HG03280 (cell line): ENCODE measurements around the gene KRTAP5-1.
"Not testable (repeated sequence)": the region's sequence is repeated elsewhere in the genome, so short reads cannot be mapped to it uniquely, and the experiment has no call there.

Experiments used
- ATAC-seq: cut with Tn5 transposase; IDR thresholded peaks from one replicate; pipeline ENCODE4 v1.9.1; 2021; ENCODE audit warnings: mild to moderate bottlenecking, moderate library complexity; ENCODE audit not compliant: unreplicated experiment

Gene KRTAP5-1

GRCh38 chr11:1603629-1604028 is 18.5 kb upstream of the KRTAP5-1 start:
- ATAC-seq, result no peak

GRCh38 chr11:1601663-1602062 is 16.6 kb upstream of the KRTAP5-1 start:
- ATAC-seq, result not testable (repeated sequence)

GRCh38 chr11:1600626-1601025 is 15.5 kb upstream of the KRTAP5-1 start:
- no peak for ATAC-seq

- no peak for ATAC-seq
These were observed 13.7 kb upstream of the KRTAP5-1 start for GRCh38 chr11:1598816-1599215.

DNA sequence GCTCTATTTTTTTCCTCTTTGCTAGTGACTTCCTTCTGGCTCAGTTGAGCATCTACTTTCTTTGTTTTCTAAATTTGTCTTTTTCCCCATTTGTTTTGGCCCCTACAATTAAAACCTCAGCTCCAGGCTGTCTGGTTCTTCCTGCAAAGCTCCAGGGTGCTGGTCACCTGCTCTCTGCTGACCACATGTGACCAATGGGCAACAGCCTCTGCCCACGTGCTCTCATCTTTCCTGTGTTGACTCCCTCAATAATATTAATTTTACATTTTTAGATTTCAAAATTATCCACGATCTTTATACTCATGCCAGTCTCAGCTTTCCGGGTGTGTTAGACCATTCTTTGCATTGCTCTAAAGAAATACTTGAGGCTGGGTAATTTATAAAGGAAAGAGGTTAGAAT is 13.3 kb upstream of the KRTAP5-1 start:
- ATAC-seq, result not testable (repeated sequence)

DNA sequence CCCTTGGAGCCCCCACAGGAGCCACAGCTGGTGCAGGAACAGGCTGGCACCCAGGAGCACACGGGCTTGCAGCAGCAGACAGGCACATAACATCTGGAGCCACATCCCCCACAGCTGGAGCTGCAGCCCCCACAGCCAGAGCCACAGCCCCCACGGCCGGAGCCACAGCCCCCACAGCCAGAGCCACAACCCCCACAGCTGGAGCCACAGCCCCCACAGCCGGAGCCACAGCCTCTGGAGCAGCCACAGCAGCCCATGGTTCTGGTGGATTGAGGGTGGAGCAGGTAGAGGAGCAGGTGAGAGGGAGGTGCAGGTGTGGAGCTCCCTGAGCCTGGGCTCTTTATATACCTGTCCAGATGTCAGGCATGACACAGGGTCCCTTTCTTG is 12.9 kb upstream of the KRTAP5-1 start, which contains the start of gene KRTAP5-2:
Gene KRTAP5-2, minus strand, starts transcription at position 301 of the 387 bp plus-strand sequence. Its CDS starts 44 bp downstream, at position 257.
- no peak for ATAC-seq

GRCh38 chr11:1597331-1597993 is 12.4 kb upstream of the KRTAP5-1 start:
- no peak for ATAC-seq

DNA sequence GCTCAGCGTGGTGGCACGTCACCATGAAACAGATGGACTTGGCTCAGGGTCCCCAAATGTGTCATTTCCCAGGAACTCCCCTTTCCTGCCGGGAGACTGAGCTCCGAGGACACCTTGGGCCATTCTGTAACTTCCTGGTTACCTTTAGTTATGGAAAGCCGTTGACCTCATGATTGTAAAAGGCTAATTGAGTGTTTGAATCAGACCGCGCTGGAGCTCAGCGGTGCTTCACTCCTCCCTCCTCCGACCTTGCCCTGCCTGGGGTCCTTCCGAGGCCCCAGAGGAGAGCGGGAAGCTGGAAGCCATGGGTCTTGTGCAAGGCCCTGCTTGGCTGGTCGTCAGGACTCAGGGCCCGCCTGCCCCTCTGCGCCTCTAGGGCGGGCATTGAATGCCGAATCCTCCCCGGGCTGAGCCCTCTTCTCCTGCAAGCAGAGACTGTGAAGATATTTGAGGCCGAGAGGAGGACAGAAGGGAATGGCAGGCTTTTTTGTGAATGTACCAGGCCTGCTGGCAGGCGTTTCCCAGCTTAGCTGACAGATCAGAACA is 11.6 kb upstream of the KRTAP5-1 start:
- ATAC-seq, result not testable (repeated sequence)

DNA sequence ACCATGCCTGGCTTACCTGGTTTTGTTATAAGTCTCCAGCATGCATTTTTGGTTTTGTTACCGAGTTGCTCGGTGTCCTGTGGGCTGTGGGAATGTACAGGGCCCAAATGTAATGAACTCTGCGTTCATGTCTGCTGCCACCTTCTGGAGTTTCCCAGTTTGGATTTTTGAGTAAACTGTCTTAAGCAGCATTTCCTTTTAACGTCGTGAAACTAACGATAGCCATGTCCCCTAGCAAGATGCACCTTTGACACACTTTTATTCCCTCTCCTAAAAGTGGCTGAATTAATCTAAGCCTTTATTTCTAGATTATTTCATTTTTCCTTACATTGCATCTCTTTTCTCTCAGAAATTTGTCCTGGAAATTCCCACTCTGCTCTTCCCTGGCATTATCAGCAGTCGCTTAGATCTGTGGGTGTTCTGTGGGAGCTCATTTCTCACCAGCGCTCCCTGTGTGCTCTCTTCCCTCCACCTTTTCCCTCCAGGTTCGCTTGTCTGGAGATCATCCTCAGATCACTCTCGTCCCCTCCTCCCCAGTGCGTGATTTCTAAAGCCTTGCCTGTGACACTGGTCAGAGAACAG is 11.0 kb upstream of the KRTAP5-1 start:
- ATAC-seq, result not testable (repeated sequence)

DNA sequence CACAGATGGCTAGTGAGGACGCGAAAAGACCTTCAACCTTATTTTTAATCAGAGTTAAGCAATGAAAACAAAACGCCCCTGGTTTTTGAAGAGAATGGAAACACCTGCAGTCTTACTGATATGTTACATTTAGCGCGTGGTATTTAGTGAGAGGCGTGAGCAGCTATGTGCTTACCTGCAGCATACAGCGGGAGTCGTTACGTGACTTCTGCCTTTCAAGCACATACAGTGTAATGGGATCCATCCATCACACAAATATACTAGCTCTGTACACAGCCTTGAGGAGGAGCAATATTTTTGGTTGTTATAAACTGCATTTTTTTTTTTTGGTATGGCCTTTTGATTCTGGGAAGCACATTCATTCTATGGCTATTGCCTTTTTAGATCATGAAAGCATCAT is 7.5 kb upstream of the KRTAP5-1 start:
- ATAC-seq, result no peak

- ATAC-seq, result no peak
These were observed 4.9 kb upstream of the KRTAP5-1 start for GRCh38 chr11:1589996-1590395.

GRCh38 chr11:1589191-1589963 is 4.3 kb upstream of the KRTAP5-1 start:
- not testable (repeated sequence) for ATAC-seq

GRCh38 chr11:1586699-1587098 is 1.6 kb upstream of the KRTAP5-1 start:
- ATAC-seq, result no peak

DNA sequence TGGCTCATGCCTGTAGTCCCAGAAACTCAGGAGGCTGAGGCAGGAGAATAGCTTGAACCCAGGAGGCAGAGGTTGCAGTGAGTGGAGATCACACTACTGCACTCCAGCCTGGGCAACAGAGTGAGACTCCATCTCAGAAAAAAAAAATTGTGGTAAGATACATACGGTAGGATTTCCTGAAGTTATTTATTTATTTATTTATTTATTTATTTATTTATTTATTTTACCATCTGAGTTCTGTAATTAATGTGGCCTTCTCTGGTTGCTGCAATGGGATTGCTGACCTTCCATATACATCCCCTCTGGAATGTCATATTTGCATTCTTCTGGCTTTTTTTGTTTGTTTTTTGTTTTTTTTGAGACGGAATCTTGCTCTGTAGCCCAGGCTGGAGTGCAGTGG is 2.2 kb downstream of the KRTAP5-1 start:
- ATAC-seq, result not testable (repeated sequence)

GRCh38 chr11:1581976-1582375 is 3.1 kb downstream of the KRTAP5-1 start:
- ATAC-seq, result no peak

DNA sequence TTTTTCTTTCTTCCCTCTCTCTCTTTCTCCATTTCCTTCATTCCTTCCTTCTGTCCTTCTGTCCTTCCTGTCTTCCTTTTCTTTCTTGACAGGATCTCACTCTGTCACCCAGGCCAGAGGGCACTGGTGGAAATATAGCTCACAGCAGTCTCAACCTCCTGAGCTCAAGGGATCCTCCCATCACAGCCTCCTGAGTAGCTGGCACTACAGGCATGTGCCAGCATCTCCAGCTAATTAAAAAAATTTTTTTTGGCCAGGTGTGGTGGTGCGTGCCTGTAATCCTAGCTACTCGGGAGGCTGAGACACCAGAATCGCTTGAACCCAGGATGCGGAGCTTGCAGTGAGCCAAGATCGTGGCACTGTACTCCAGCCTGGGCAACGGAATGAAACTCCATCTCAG is 8.3 kb downstream of the KRTAP5-1 start:
- no peak for ATAC-seq

DNA sequence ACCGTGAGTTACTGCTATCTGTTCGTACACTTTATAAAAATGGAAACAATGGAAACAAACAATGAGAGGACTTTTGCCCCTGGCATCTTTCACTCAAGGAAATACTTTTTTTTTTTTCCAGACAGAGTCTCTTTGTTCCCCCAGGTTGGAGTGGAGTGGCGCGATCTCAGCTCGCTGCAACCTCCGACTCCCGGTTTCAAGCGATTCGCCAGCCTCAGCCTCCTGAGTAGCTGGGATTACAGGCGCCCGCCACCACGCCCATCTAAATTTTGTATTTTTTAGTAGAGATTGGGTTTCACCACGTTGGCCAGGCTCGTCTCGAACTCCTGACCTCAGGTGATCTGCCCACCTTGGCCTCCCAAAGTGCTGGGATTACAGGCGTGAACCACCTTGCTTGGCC is 9.3 kb downstream of the KRTAP5-1 start:
- ATAC-seq, result not testable (repeated sequence)

DNA sequence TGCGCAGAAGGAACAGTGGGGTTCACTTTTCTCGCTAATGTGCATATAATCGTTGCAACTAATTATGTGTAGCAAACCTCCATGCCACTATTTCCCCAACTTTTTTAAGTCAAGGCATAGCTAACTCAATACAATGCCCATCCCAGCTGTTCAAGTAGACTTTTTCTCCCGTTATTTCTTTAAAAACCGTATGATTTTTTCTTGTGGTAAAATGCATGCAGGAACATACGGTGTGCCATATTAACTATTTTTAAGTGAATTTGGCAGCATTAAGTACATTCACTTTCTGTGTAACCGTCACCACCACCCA is 10.2 kb downstream of the KRTAP5-1 start:
- no peak for ATAC-seq

- ATAC-seq, result no peak
These were observed 10.7 kb downstream of the KRTAP5-1 start for GRCh38 chr11:1574238-1574932.

- no peak for ATAC-seq
These were observed 11.2 kb downstream of the KRTAP5-1 start for GRCh38 chr11:1573903-1574237.
